CD4-positive, alpha-beta T cell (primary cell): ENCODE data around the gene STIMATE. TPM values are rescaled to one million over a fixed set of nuclear protein-coding genes. Genes with fewer than 3 reads are reported as not detected.

Experiments
- ATAC-seq: fragments of 200-7000 bp; cut with Tn5 transposase; one replicate; pipeline ENCODE4 v1.10.0; 2022; ENCODE audit warnings: mild to moderate bottlenecking; ENCODE audit not compliant: poor library complexity
- CTCF ChIA-PET: fragments of 350-600 bp; sonication (Branson Sonifier 250); formaldehyde crosslinking; loops from one replicate; lab custom pipeline; 2021; ENCODE audit warnings: antibody characterized with exemption, inconsistent platforms; lab: Charles Lee
- POLR2A ChIA-PET: fragments of 350-600 bp; sonication (Branson Sonifier 250); formaldehyde crosslinking; loops from one replicate; lab custom pipeline; 2021; ENCODE audit warnings: antibody characterized with exemption, inconsistent platforms; lab: Charles Lee
- DNase-seq, 14 experiments: peaks; one replicate each; pipeline ENCODE4 v3.0.0-alpha.2; 2013 to 2020; ENCODE audit warnings: mixed read lengths in 2 of 14
- H3K27ac ChIP-seq, 2 donors: one replicate each; pipeline versions ENCODE4 v1.5.1 to v1.7.0; 2013; ENCODE audit warnings: low read length in 2 of 2, low read depth in 1 of 2, mild to moderate bottlenecking in 1 of 2
- H3K27me3 ChIP-seq, 2 experiments: 1 replicate in 1 of 2; 2 replicates in 1 of 2; pipeline versions ENCODE4 v1.6.1 to v1.7.0; 2013; ENCODE audit warnings: low read length in 2 of 2, control low read depth in 1 of 2, mild to moderate bottlenecking in 1 of 2, moderate library complexity in 1 of 2; ENCODE audit not compliant: insufficient read depth in 2 of 2, control insufficient read depth in 1 of 2
- H3K36me3 ChIP-seq: one replicate; pipeline ENCODE4 v1.6.1; 2013; ENCODE audit warnings: low read length, control low read depth; ENCODE audit not compliant: insufficient read depth
- H3K4me1 ChIP-seq: one replicate; pipeline ENCODE4 v1.6.1; 2013; ENCODE audit warnings: low read length, control low read depth; ENCODE audit not compliant: insufficient read depth
- H3K4me3 ChIP-seq: one replicate; pipeline ENCODE4 v1.5.1; 2013; ENCODE audit warnings: mild to moderate bottlenecking, low read length, moderate library complexity
- H3K9me3 ChIP-seq, 2 experiments: 1 replicate in 1 of 2; 2 replicates in 1 of 2; pipeline versions ENCODE4 v1.6.1 to v1.7.0; 2013; ENCODE audit warnings: low read length in 2 of 2, mild to moderate bottlenecking in 2 of 2, control low read depth in 1 of 2, moderate library complexity in 1 of 2; ENCODE audit not compliant: control insufficient read depth in 1 of 2, insufficient read depth in 1 of 2
- H3K27ac Mint-ChIP-seq: one replicate; pipeline ENCODE4 v1.8.0; 2020; ENCODE audit warnings: mixed read lengths
- H3K27me3 Mint-ChIP-seq: one replicate; pipeline ENCODE4 v1.8.0; 2021; ENCODE audit warnings: mixed read lengths
- H3K36me3 Mint-ChIP-seq: one replicate; pipeline ENCODE4 v1.8.0; 2021; ENCODE audit warnings: low read depth, mixed read lengths
- H3K4me1 Mint-ChIP-seq: one replicate; pipeline ENCODE4 v1.8.0; 2021; ENCODE audit warnings: low read depth, mixed read lengths
- H3K4me3 Mint-ChIP-seq: one replicate; pipeline ENCODE4 v1.8.0; 2020; ENCODE audit warnings: mild to moderate bottlenecking, mixed read lengths
- H3K9me3 Mint-ChIP-seq: one replicate; pipeline ENCODE4 v1.8.0; 2020; ENCODE audit warnings: mixed read lengths
- intact Hi-C, 2 experiments: fragments of 100-400 bp; cut with DNase I in 1 of 2; cut with micrococcal nuclease in 1 of 2; formaldehyde crosslinking; loops; one replicate each; pipeline versions ENCODE4 v1.15.1 to v1.9.0; 2023 to 2025; cut with DNase I, micrococcal nuclease
- total RNA-seq, 174 experiments: library from RNA in 2 of 174; stranded (reverse) in 2 of 174; gene quantifications; one replicate each; pipeline ENCODE4 v1.2.3 and lab custom pipeline; 2021 to 2026
- TF ChIP-seq, protein P1 (sequence below): fragments of 200-600 bp; IDR thresholded peaks from one replicate; pipeline ENCODE4 v1.8.0; 2022; ENCODE audit warnings: antibody characterized with exemption, mild to moderate bottlenecking

STIMATE gene
- total RNA-seq, 2 experiments from 2014 or later, result 39.8 to 42.6 TPM

DNA sequence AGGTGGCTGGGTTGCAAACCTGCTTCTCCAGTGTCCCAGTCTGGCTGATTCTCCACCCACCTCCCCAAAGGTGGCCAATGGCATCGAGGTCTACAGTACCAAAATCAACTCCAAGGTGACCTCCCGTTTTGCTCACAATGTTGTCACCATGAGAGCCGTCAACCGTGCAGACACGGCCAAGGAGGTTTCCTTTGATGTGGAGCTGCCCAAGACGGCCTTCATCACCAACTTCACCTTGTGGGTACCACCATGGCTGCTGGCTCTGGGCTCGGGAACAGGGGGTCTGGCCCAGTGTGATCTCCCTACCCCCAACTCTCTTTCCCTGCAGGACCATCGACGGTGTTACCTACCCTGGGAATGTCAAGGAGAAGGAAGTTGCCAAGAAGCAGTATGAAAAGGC is 100.9 kb downstream of the STIMATE start:
- H3K27ac Mint-ChIP-seq, result no peak overlapping the region
- H3K27me3 Mint-ChIP-seq, result no peaks in the 10 kb centered on the region
- H3K27me3 ChIP-seq, result no peaks in the 10 kb centered on the region
- DNase-seq (no peak), ATAC-seq (no peak)
- intact Hi-C loops, result no loop called here
- no peak overlapping the region for H3K27ac ChIP-seq
- no peaks in the 10 kb centered on the region for H3K9me3 ChIP-seq
- no peaks in the 10 kb centered on the region for H3K4me1 Mint-ChIP-seq
- no peaks in the 10 kb centered on the region for H3K36me3 Mint-ChIP-seq
- TF ChIP-seq, protein P1, sequence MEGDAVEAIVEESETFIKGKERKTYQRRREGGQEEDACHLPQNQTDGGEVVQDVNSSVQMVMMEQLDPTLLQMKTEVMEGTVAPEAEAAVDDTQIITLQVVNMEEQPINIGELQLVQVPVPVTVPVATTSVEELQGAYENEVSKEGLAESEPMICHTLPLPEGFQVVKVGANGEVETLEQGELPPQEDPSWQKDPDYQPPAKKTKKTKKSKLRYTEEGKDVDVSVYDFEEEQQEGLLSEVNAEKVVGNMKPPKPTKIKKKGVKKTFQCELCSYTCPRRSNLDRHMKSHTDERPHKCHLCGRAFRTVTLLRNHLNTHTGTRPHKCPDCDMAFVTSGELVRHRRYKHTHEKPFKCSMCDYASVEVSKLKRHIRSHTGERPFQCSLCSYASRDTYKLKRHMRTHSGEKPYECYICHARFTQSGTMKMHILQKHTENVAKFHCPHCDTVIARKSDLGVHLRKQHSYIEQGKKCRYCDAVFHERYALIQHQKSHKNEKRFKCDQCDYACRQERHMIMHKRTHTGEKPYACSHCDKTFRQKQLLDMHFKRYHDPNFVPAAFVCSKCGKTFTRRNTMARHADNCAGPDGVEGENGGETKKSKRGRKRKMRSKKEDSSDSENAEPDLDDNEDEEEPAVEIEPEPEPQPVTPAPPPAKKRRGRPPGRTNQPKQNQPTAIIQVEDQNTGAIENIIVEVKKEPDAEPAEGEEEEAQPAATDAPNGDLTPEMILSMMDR, result no peak
- H3K4me1 ChIP-seq, result no peaks in the 10 kb centered on the region
- H3K4me3 ChIP-seq, result no peak overlapping the region
- POLR2A ChIA-PET, result no interaction called here
- H3K36me3 ChIP-seq, result no peaks in the 10 kb centered on the region
- H3K9me3 Mint-ChIP-seq, result no peaks in the 10 kb centered on the region
- CTCF ChIA-PET, result no interaction called here
- H3K4me3 Mint-ChIP-seq, result no peak overlapping the region

DNA sequence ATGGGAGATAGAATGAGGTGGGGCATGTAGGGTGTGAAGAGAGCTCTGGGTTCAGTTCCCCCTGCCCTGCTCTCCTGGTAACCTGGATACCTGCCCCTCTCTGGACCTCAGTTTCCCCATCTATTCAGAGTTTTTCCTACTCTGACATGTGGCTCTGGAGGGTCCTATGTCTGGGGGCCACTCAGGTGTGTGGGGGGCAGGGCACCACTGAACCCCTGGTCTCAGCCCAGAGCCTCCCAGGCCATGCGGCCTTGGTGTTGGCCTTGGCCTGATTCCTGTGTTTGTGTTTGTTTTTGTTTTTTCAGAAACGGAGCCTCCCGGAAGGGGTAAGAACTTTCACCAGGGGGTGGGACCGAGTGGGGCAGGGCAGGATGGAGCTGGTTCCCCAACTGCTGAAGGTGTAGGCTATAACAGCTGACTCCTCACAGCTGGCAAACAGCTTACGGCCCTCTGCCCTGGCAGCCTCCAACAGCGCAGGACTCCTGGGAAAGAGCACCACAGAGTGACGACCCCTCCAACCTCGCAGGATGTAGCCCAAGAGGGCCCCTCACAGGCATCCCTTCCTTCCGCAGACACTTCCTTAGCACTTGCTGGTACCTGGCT is 101.9 kb downstream of the STIMATE start:
- no peak overlapping the region for H3K4me3 ChIP-seq
- no peaks in the 10 kb centered on the region for H3K27me3 ChIP-seq
- no peaks in the 10 kb centered on the region for H3K4me1 Mint-ChIP-seq
- POLR2A ChIA-PET, result no interaction called here
- no peak overlapping the region for H3K4me3 Mint-ChIP-seq
- no peaks in the 10 kb centered on the region for H3K36me3 Mint-ChIP-seq
- H3K27ac Mint-ChIP-seq, result no peak overlapping the region
- no peaks in the 10 kb centered on the region for H3K4me1 ChIP-seq
- CTCF ChIA-PET, result no interaction called here
- ATAC-seq, result no peak
- H3K36me3 ChIP-seq, result no peaks in the 10 kb centered on the region
- H3K9me3 ChIP-seq, result no peaks in the 10 kb centered on the region
- no peak for DNase-seq
- H3K9me3 Mint-ChIP-seq, result no peaks in the 10 kb centered on the region
- intact Hi-C loops, result no loop called here
- H3K27me3 Mint-ChIP-seq, result no peaks in the 10 kb centered on the region
- H3K27ac ChIP-seq, result no peak overlapping the region
- TF ChIP-seq, protein P1, result no peak

DNA sequence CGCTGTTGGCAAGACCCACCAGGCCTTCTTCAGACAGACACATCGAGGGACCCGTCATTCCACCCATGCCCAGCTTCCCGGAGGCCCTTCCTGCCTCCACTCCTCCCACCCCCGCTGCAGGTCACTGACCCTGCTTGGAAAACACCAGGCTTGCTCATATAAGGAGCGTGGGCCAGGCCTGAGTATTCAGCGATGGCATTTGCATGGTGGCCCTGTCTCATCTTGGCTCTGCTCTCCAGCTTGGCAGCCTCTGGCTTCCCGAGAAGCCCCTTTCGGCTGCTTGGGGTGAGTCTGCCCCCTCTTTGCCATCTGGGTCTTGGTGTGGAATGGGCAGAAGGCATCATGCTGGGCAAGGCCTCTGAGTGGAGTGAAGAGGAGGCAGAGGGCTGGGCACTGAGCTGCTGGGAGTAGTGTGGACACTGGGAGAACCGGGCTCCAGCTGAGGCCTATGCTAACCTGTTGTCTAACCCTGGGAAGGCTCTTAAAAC is 102.7 kb downstream of the STIMATE start, which contains the start of gene ITIH3:
TSS of gene ITIH3 (plus strand) at position 185 of the 488 bp plus-strand sequence. CDS start at position 193, 8 bp downstream.
- H3K27me3 ChIP-seq, result no peaks in the 10 kb centered on the region
- ATAC-seq, result no peak
- no peaks in the 10 kb centered on the region for H3K9me3 ChIP-seq
- DNase-seq, result no peak
- CTCF ChIA-PET, result no interaction called here
- Mint-ChIP-seq H3K9me3 (no peaks in the 10 kb centered on the region), H3K27ac (no peak within 1 kb of the TSS), H3K4me3 (no peak within 1 kb of the TSS), H3K36me3 (no peaks in the 10 kb centered on the region), H3K4me1 (no peaks in the 10 kb centered on the region), H3K27me3 (no peaks in the 10 kb centered on the region)
- TF ChIP-seq, protein P1, result no peak
- no peak within 1 kb of the TSS for H3K27ac ChIP-seq
- no peaks in the 10 kb centered on the region for H3K36me3 ChIP-seq
- no peaks in the 10 kb centered on the region for H3K4me1 ChIP-seq
- no peak within 1 kb of the TSS for H3K4me3 ChIP-seq
- POLR2A ChIA-PET, result no interaction called here
- intact Hi-C loops, result no loop called here
